ENCODE data around the gene PRLR.

Gene PRLR

GRCh38 chr5:35230038-35230611 is at the start of gene PRLR:
TSS of gene PRLR (minus strand) at chr5:35230487. CDS start at chr5:35089620, 140,867 bp downstream.
- H3K27me3 ChIP-seq (ENCODE audit: control insufficient read depth in 2 of 2, insufficient read depth in 2 of 2, low read length in 2 of 2): peaks cover 0 to 5% of the 10 kb centered on the region in 2 donors
- H3K4me3 ChIP-seq (ENCODE audit: low read length in 2 of 2): peak within 1 kb of the TSS; percentile 68 to 77
- peak within 1 kb of the TSS; percentile 56 to 74 for H3K9ac ChIP-seq (ENCODE audit: low read depth in 1 of 2, low read length in 2 of 2)
- no peaks in the 10 kb centered on the region for H3K9me3 ChIP-seq (ENCODE audit: control insufficient read depth in 2 of 2, low read length in 2 of 2)
- H3K36me3 ChIP-seq (ENCODE audit: control insufficient read depth in 2 of 2, insufficient read depth in 2 of 2, low read length in 2 of 2): no peaks in the 10 kb centered on the region
- H3K27ac ChIP-seq (ENCODE audit: low read depth in 2 of 2, low read length in 2 of 2): peak within 1 kb of the TSS; percentile 73 to 80
- peaks cover 5 to 9% of the 10 kb centered on the region in 2 donors for H3K4me1 ChIP-seq (ENCODE audit: control insufficient read depth in 2 of 2, insufficient read depth in 2 of 2, low read length in 2 of 2)

DNA sequence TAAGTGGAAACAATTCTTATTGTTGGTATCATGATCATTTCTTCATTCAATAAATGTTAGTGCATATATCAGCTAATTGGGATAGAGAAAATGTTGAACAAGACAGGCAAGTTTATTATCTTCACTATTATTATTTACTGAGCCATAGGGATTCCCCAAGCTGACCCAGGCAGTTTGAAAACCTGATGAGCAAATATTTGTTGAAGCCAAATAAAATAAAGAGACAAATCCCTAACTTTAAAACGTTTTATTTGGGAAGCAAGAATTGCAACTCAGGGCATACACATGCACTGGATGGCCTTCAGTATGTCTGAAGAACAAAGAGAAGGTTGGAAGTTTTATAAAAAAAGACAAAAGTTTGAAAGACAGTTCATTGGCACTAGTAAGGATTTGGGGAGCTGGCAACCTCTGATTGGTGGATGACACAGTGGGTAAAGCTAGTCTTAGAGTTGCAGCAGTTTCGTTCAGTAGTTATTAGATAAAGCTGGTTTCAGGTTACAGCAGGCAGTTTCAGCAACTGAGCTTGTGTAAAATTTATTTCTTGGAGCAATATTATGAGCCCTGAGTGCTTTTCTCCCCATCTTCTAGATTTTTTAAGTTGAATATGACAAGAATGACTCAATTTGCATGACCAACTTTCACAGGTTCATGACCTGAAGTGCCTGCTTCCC is 44.7 kb upstream of the PRLR start:
- H3K27ac ChIP-seq (ENCODE audit: low read depth in 2 of 2, low read length in 2 of 2): no peak overlapping the region
- H3K4me3 ChIP-seq (ENCODE audit: low read length in 2 of 2): no peak overlapping the region

GRCh38 chr5:35269006-35269405 is 38.7 kb upstream of the PRLR start:
- Histone ChIP-seq H3K4me1 (ENCODE audit: control insufficient read depth in 2 of 2, insufficient read depth in 2 of 2, low read length in 2 of 2) (no peaks in the 10 kb centered on the region), H3K9ac (ENCODE audit: low read depth in 1 of 2, low read length in 2 of 2) (no peak overlapping the region), H3K27me3 (ENCODE audit: control insufficient read depth in 2 of 2, insufficient read depth in 2 of 2, low read length in 2 of 2) (no peaks in the 10 kb centered on the region), H3K4me3 (ENCODE audit: low read length in 2 of 2) (no peak overlapping the region), H3K27ac (ENCODE audit: low read depth in 2 of 2, low read length in 2 of 2) (no peak overlapping the region), H3K36me3 (ENCODE audit: control insufficient read depth in 2 of 2, insufficient read depth in 2 of 2, low read length in 2 of 2) (no peaks in the 10 kb centered on the region), H3K9me3 (ENCODE audit: control insufficient read depth in 2 of 2, low read length in 2 of 2) (no peaks in the 10 kb centered on the region)

More for the DNA sequence above, 44.7 kb upstream of the PRLR start:
- Histone ChIP-seq H3K27me3 (ENCODE audit: control insufficient read depth in 2 of 2, insufficient read depth in 2 of 2, low read length in 2 of 2) (no peaks in the 10 kb centered on the region), H3K4me1 (ENCODE audit: control insufficient read depth in 2 of 2, insufficient read depth in 2 of 2, low read length in 2 of 2) (no peaks in the 10 kb centered on the region), H3K9me3 (ENCODE audit: control insufficient read depth in 2 of 2, low read length in 2 of 2) (no peaks in the 10 kb centered on the region), H3K36me3 (ENCODE audit: control insufficient read depth in 2 of 2, insufficient read depth in 2 of 2, low read length in 2 of 2) (no peaks in the 10 kb centered on the region), H3K9ac (ENCODE audit: low read depth in 1 of 2, low read length in 2 of 2) (no peak overlapping the region)

DNA sequence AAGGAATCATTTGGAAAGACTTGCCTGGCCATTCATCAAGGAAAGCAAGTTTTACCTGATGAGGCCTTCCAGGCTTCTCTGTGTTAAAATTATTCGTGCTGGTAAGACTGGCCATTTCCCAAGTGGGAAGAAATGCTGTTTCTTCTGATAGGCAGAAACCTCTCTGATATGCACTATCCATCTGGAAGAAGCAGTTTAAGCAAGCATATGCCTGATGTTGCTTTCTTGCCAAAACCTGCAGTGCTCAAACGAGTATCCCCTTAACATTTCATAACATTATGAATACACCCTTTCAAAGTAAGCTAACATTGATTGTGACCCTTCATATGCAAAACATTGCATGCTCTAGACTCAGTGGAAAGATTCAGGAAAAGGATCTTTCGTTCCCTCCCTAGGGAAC is 36.0 kb upstream of the PRLR start:
- H3K9me3 ChIP-seq (ENCODE audit: control insufficient read depth in 2 of 2, low read length in 2 of 2): no peaks in the 10 kb centered on the region
- no peaks in the 10 kb centered on the region for H3K4me1 ChIP-seq (ENCODE audit: control insufficient read depth in 2 of 2, insufficient read depth in 2 of 2, low read length in 2 of 2)
- no peak overlapping the region for H3K27ac ChIP-seq (ENCODE audit: low read depth in 2 of 2, low read length in 2 of 2)
- H3K4me3 ChIP-seq (ENCODE audit: low read length in 2 of 2): no peak overlapping the region
- H3K9ac ChIP-seq (ENCODE audit: low read depth in 1 of 2, low read length in 2 of 2): no peak overlapping the region
- H3K27me3 ChIP-seq (ENCODE audit: control insufficient read depth in 2 of 2, insufficient read depth in 2 of 2, low read length in 2 of 2): no peaks in the 10 kb centered on the region
- H3K36me3 ChIP-seq (ENCODE audit: control insufficient read depth in 2 of 2, insufficient read depth in 2 of 2, low read length in 2 of 2): no peaks in the 10 kb centered on the region

GRCh38 chr5:35264509-35264908 is 34.2 kb upstream of the PRLR start:
- Histone ChIP-seq H3K36me3 (ENCODE audit: control insufficient read depth in 2 of 2, insufficient read depth in 2 of 2, low read length in 2 of 2) (no peaks in the 10 kb centered on the region), H3K9me3 (ENCODE audit: control insufficient read depth in 2 of 2, low read length in 2 of 2) (no peaks in the 10 kb centered on the region), H3K27ac (ENCODE audit: low read depth in 2 of 2, low read length in 2 of 2) (no peak overlapping the region), H3K27me3 (ENCODE audit: control insufficient read depth in 2 of 2, insufficient read depth in 2 of 2, low read length in 2 of 2) (no peaks in the 10 kb centered on the region), H3K4me3 (ENCODE audit: low read length in 2 of 2) (no peak overlapping the region), H3K4me1 (ENCODE audit: control insufficient read depth in 2 of 2, insufficient read depth in 2 of 2, low read length in 2 of 2) (no peaks in the 10 kb centered on the region), H3K9ac (ENCODE audit: low read depth in 1 of 2, low read length in 2 of 2) (no peak overlapping the region)

GRCh38 chr5:35263266-35263877 is 33.1 kb upstream of the PRLR start:
- no peak overlapping the region for H3K9ac ChIP-seq (ENCODE audit: low read depth in 1 of 2, low read length in 2 of 2)
- H3K27me3 ChIP-seq (ENCODE audit: control insufficient read depth in 2 of 2, insufficient read depth in 2 of 2, low read length in 2 of 2): no peaks in the 10 kb centered on the region
- no peak overlapping the region for H3K4me3 ChIP-seq (ENCODE audit: low read length in 2 of 2)
- no peaks in the 10 kb centered on the region for H3K36me3 ChIP-seq (ENCODE audit: control insufficient read depth in 2 of 2, insufficient read depth in 2 of 2, low read length in 2 of 2)
- H3K9me3 ChIP-seq (ENCODE audit: control insufficient read depth in 2 of 2, low read length in 2 of 2): no peaks in the 10 kb centered on the region
- no peak overlapping the region for H3K27ac ChIP-seq (ENCODE audit: low read depth in 2 of 2, low read length in 2 of 2)
- H3K4me1 ChIP-seq (ENCODE audit: control insufficient read depth in 2 of 2, insufficient read depth in 2 of 2, low read length in 2 of 2): no peaks in the 10 kb centered on the region

- H3K27me3 ChIP-seq (ENCODE audit: control insufficient read depth in 2 of 2, insufficient read depth in 2 of 2, low read length in 2 of 2): no peaks in the 10 kb centered on the region
- no peak overlapping the region for H3K27ac ChIP-seq (ENCODE audit: low read depth in 2 of 2, low read length in 2 of 2)
- H3K9me3 ChIP-seq (ENCODE audit: control insufficient read depth in 2 of 2, low read length in 2 of 2): no peaks in the 10 kb centered on the region
- no peak overlapping the region for H3K4me3 ChIP-seq (ENCODE audit: low read length in 2 of 2)
- no peak overlapping the region for H3K9ac ChIP-seq (ENCODE audit: low read depth in 1 of 2, low read length in 2 of 2)
- no peaks in the 10 kb centered on the region for H3K4me1 ChIP-seq (ENCODE audit: control insufficient read depth in 2 of 2, insufficient read depth in 2 of 2, low read length in 2 of 2)
- no peaks in the 10 kb centered on the region for H3K36me3 ChIP-seq (ENCODE audit: control insufficient read depth in 2 of 2, insufficient read depth in 2 of 2, low read length in 2 of 2)
These were observed 23.3 kb upstream of the PRLR start for GRCh38 chr5:35253582-35253981.

DNA sequence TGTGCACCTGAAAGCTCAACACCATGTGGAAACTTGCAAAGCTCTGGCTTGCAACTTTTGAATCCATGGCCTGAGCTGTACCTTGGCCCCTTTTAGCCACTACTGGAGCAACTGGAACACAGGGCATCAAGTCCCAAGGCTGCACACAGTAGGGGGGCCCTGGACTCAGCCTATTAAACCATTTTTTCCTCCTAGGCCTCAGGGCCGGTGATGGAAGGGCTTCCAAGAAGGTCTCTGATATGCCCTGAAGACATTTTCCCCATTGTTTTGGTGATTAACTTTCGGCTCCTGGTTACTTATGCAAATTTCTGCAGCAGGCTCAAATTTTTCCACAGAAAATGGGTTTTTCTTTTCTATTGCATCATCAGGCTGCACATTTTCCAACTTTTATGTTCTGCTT is 22.7 kb upstream of the PRLR start:
- H3K4me1 ChIP-seq (ENCODE audit: control insufficient read depth in 2 of 2, insufficient read depth in 2 of 2, low read length in 2 of 2): peaks cover under 1 to 1% of the 10 kb centered on the region in 2 donors
- no peak overlapping the region for H3K9ac ChIP-seq (ENCODE audit: low read depth in 1 of 2, low read length in 2 of 2)
- H3K27me3 ChIP-seq (ENCODE audit: control insufficient read depth in 2 of 2, insufficient read depth in 2 of 2, low read length in 2 of 2): no peaks in the 10 kb centered on the region
- no peak overlapping the region for H3K27ac ChIP-seq (ENCODE audit: low read depth in 2 of 2, low read length in 2 of 2)
- no peaks in the 10 kb centered on the region for H3K9me3 ChIP-seq (ENCODE audit: control insufficient read depth in 2 of 2, low read length in 2 of 2)
- no peaks in the 10 kb centered on the region for H3K36me3 ChIP-seq (ENCODE audit: control insufficient read depth in 2 of 2, insufficient read depth in 2 of 2, low read length in 2 of 2)
- no peak overlapping the region for H3K4me3 ChIP-seq (ENCODE audit: low read length in 2 of 2)

DNA sequence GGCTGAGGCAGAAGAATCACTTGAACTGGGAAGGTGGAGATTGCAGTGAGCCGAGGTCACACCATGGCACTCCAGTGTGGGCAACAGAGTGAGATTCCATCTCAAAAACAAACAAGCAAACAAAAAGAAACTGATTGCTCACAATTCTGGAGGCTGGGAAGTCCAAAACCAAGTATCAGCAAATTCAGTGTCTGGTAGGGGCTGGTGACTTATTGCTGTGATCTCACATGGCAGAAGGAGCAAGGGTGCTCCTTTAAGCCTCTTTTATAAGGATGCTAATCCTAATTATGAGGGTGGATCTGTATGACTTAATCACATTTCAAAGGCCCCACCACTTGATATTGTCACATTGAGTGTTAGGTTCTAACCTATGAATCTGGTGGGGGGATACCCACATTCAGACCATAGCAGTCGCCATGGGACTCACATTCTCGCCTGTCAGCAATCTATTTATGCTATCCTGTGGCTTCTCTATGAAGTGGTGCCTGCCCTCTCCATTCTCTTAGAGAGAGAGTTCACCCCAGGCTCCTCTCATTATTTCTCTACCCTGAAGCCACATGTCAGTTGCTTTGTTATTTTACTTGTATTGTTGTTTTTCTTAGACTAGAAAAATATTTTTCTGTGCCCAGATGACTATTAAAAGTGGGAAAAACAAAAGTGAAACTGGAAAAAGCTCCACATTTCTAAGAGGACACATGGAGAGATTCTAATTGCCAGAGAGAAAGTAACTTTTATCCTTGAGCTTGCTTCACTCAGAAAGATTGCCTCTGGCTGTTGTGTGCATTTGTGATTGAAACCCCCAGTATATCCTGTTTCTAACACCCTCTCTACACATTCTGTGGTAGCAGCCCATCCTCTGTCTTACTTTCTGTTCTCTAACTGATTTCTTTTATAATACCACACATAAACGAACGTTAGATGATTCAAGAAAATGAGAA is 18.8 kb upstream of the PRLR start:
- H3K9me3 ChIP-seq (ENCODE audit: control insufficient read depth in 2 of 2, low read length in 2 of 2): no peaks in the 10 kb centered on the region
- no peak overlapping the region for H3K9ac ChIP-seq (ENCODE audit: low read depth in 1 of 2, low read length in 2 of 2)
- H3K4me1 ChIP-seq (ENCODE audit: control insufficient read depth in 2 of 2, insufficient read depth in 2 of 2, low read length in 2 of 2): peaks cover 15 to 18% of the 10 kb centered on the region in 2 donors
- H3K36me3 ChIP-seq (ENCODE audit: control insufficient read depth in 2 of 2, insufficient read depth in 2 of 2, low read length in 2 of 2): no peaks in the 10 kb centered on the region
- H3K27me3 ChIP-seq (ENCODE audit: control insufficient read depth in 2 of 2, insufficient read depth in 2 of 2, low read length in 2 of 2): no peaks in the 10 kb centered on the region
- H3K27ac ChIP-seq (ENCODE audit: low read depth in 2 of 2, low read length in 2 of 2): no peak overlapping the region
- H3K4me3 ChIP-seq (ENCODE audit: low read length in 2 of 2): no peak overlapping the region

DNA sequence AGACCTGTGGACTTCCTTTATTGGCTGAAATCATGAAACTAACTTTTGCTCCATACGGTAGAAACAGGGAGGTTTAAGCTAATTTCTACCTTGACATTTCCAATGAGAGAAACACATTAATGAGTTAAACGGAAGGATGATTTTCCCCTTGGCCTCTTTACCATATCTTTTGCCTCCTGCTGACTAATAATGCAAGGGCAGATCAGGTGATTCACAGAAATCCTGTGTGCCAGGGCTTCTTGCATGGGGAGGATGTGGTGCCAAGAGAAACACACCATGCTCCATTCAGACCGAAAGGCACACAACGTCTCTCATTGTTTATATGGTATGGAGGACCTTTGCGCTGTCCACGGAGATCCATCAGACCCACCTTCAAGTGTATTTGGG is 17.4 kb upstream of the PRLR start:
- Histone ChIP-seq H3K9me3 (ENCODE audit: control insufficient read depth in 2 of 2, low read length in 2 of 2) (no peaks in the 10 kb centered on the region), H3K36me3 (ENCODE audit: control insufficient read depth in 2 of 2, insufficient read depth in 2 of 2, low read length in 2 of 2) (no peaks in the 10 kb centered on the region), H3K27me3 (ENCODE audit: control insufficient read depth in 2 of 2, insufficient read depth in 2 of 2, low read length in 2 of 2) (no peaks in the 10 kb centered on the region), H3K4me3 (ENCODE audit: low read length in 2 of 2) (no peak overlapping the region), H3K4me1 (ENCODE audit: control insufficient read depth in 2 of 2, insufficient read depth in 2 of 2, low read length in 2 of 2) (peaks cover 15 to 19% of the 10 kb centered on the region in 2 donors), H3K9ac (ENCODE audit: low read depth in 1 of 2, low read length in 2 of 2) (peak overlapping the region; percentile 10 to 60), H3K27ac (ENCODE audit: low read depth in 2 of 2, low read length in 2 of 2) (peak overlapping the region; percentile 83)

Measured in mucosa of rectum (tissue), 2 donors.